Bronchial smooth muscle cell (primary cell): ENCODE results near the gene EXOC2. TPM values are rescaled to one million over a fixed set of nuclear protein-coding genes. Genes with fewer than 3 reads are reported as not detected.

Source experiments
- total RNA-seq: library from RNA; depleted of rRNA; stranded (reverse); fragments of >200 nt; gene quantifications from 2 replicates; pipeline ENCODE4 v1.2.1, GENCODE V29; 2014

The EXOC2 gene, protein sequence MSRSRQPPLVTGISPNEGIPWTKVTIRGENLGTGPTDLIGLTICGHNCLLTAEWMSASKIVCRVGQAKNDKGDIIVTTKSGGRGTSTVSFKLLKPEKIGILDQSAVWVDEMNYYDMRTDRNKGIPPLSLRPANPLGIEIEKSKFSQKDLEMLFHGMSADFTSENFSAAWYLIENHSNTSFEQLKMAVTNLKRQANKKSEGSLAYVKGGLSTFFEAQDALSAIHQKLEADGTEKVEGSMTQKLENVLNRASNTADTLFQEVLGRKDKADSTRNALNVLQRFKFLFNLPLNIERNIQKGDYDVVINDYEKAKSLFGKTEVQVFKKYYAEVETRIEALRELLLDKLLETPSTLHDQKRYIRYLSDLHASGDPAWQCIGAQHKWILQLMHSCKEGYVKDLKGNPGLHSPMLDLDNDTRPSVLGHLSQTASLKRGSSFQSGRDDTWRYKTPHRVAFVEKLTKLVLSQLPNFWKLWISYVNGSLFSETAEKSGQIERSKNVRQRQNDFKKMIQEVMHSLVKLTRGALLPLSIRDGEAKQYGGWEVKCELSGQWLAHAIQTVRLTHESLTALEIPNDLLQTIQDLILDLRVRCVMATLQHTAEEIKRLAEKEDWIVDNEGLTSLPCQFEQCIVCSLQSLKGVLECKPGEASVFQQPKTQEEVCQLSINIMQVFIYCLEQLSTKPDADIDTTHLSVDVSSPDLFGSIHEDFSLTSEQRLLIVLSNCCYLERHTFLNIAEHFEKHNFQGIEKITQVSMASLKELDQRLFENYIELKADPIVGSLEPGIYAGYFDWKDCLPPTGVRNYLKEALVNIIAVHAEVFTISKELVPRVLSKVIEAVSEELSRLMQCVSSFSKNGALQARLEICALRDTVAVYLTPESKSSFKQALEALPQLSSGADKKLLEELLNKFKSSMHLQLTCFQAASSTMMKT
- total RNA-seq, result 26.5 and 27.8 TPM in 2 replicates

DNA sequence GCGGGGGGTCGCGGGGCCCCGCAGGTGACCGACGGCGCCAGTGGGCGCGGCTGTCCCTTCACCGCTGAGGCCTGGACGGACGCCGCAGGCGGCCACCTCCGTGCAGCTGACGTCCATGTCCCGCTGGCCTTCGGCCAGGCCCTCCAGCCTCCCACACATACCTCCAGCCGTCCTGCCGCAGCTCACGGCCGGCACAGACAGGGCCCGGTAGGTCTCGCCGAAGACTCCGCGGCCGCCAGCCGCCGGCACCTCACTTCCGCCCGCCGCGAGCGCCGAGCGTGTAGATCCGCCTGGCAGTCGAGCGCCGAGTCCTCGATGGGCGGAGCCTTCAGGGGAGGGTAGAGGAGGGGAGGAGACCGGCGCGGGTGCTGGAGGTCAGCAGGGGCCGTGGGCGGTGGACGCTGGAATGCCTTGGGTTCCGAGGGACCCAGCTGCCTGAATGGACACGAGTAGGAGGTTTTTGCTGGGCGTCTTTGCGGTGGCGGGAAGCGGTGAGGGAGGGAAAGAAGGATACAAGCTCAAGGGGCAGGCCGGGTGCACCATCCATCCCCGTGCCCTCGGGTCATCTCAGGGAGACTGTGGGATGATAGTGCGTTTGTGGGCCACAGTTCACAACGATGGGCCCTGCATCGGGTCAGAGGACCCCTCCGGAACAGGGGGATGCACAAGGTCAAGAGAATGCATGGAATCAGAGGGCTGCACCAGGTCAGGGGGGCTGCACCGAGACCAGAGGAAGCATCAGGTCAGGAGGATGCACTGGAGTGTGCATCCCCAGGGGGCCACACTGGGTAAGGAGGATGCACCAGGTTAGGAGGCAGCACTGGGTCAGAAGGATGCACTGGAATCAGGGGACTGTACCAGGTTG lies at the start of gene EXOC2:
TSS of gene EXOC2 (minus strand) at position 282 of the 865 bp plus-strand sequence. CDS start 55,321 bp downstream, outside the sequence.

DNA sequence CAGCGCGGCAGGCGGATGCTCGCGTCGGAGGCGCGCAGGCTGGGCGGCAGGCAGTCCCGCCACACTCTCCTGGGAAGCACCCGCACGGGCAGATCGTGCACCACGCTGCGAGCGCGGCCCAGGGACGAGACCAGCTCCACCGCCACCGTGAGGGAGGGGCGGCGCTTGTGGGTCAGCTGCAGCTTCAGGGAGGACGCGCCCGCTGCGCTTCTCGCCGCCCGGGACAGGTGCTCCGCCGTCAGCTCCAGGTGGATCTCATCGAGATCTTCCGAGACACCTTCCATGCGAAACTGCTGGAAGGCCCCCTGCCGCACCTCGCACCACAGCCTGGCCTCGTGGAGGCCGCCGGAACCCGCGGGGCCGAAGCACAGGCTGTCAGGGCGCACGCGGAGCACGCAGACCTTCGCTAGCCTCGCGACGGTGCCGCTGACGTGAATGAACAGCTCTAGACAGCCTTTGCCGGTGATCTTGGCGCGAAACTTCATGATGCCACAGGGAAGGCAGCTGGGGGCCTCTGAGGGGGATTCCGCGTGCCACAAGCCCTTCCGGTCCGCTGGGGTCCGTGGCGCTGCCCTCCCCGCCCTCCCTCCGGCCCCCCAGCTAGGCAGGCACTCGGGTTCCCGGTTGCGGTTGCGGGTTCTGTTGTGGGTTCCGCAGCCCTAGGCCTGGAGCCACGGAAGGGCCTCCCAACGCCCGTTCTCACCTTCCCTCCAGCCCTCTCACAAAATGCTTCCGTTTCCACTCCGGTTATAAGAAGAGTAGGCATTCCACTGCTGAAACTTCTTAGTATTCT lies 36.3 kb downstream of the EXOC2 start, which contains the start of gene HUS1B:
TSS of gene HUS1B (minus strand) at position 641 of the 793 bp plus-strand sequence. CDS start at position 485, 156 bp downstream.

Other genes starting within 250 kb of the EXOC2 start
- 0.43 and 0.79 TPM in 2 replicates for gene HUS1B, start 36.0 kb downstream of the EXOC2 start, total RNA-seq